HG02852 (cell line): ENCODE results near the gene CP.
"Not testable (repeated sequence)": the region's sequence is repeated elsewhere in the genome, so short reads cannot be mapped to it uniquely, and the experiment has no call there.

Experiments used
- ATAC-seq: cut with Tn5 transposase; IDR thresholded peaks from one replicate; pipeline ENCODE4 v1.9.1; 2021; ENCODE audit warnings: mild to moderate bottlenecking, moderate library complexity; ENCODE audit not compliant: unreplicated experiment

CP gene

GRCh38 chr3:149227591-149228268, 6.1 kb upstream of the CP start:
- ATAC-seq = no peak

- ATAC-seq = no peak
These were observed 5.1 kb upstream of the CP start for GRCh38 chr3:149226776-149227175.

- peak; percentile 97 for ATAC-seq
These were observed 3.3 kb upstream of the CP start for GRCh38 chr3:149224736-149225594.

- ATAC-seq = no peak
These were observed 1.8 kb upstream of the CP start for GRCh38 chr3:149223461-149223820.

- not testable (repeated sequence) for ATAC-seq
These were observed 2.1 kb downstream of the CP start for GRCh38 chr3:149219380-149220121.

- ATAC-seq = no peak
These were observed 4.3 kb downstream of the CP start for GRCh38 chr3:149217347-149217746.

- no peak for ATAC-seq
These were observed 5.3 kb downstream of the CP start for GRCh38 chr3:149216193-149216869.

- no peak for ATAC-seq
These were observed 6.1 kb downstream of the CP start for GRCh38 chr3:149215515-149215914.

GRCh38 chr3:149214702-149215101, 6.9 kb downstream of the CP start:
- ATAC-seq = no peak

- ATAC-seq = no peak
These were observed 9.2 kb downstream of the CP start for GRCh38 chr3:149212386-149212785.

- ATAC-seq = no peak
These were observed 12.2 kb downstream of the CP start for GRCh38 chr3:149209431-149209830.

- ATAC-seq = no peak
These were observed 14.2 kb downstream of the CP start for GRCh38 chr3:149207475-149207874.

GRCh38 chr3:149204390-149204991, 17.1 kb downstream of the CP start:
- no peak for ATAC-seq

- peak; percentile 100 for ATAC-seq
These were observed 17.9 kb downstream of the CP start for GRCh38 chr3:149203758-149204157.

- ATAC-seq = no peak
These were observed 22.2 kb downstream of the CP start for GRCh38 chr3:149199474-149199873.

GRCh38 chr3:149198611-149199010, 23.0 kb downstream of the CP start:
- no peak for ATAC-seq

- ATAC-seq = no peak
These were observed 24.0 kb downstream of the CP start for GRCh38 chr3:149197669-149198068.

- not testable (repeated sequence) for ATAC-seq
These were observed 24.6 kb downstream of the CP start for GRCh38 chr3:149196805-149197592.

GRCh38 chr3:149195221-149195620, 26.4 kb downstream of the CP start:
- no peak for ATAC-seq

GRCh38 chr3:149188494-149188893, 33.1 kb downstream of the CP start:
- no peak for ATAC-seq
